Activated CD4-positive, alpha-beta T cell treated with anti-CD3 and anti-CD28 coated beads, Interleukin-10, Interleukin-2, amounts not matched to agents 100 ng/mL and 50 ng/mL, durations not matched to agents 16 hours and 8 hours (primary cell): Measurements from ENCODE around the gene ZNF850.
A peak's percentile ranks its signal among the peaks of the same experiment; 100 is the strongest.

Experiments
- DNase-seq: peaks from one replicate; pipeline ENCODE4 v3.0.0-alpha.2; 2020

The ZNF850 gene

GRCh38 chr19:36687214-36688056, 85.2 kb downstream of the ZNF850 start, which contains the start of gene ZNF567:
ZNF567 (plus strand) TSS chr19:36687612; CDS start chr19:36694868, 7,256 bp downstream.
- DNase-seq: peak; percentile 98

GRCh38 chr19:36686365-36687213, 86.0 kb downstream of the ZNF850 start:
- DNase-seq: no peak

- no peak for DNase-seq
These were observed 86.8 kb downstream of the ZNF850 start for GRCh38 chr19:36685835-36686234.

GRCh38 chr19:36679455-36679854, 93.2 kb downstream of the ZNF850 start:
- no peak for DNase-seq

- DNase-seq: no peak
These were observed 98.4 kb downstream of the ZNF850 start for GRCh38 chr19:36674201-36674600.

GRCh38 chr19:36672368-36672767, 100.2 kb downstream of the ZNF850 start:
- no peak for DNase-seq

GRCh38 chr19:36668646-36669045, 104.0 kb downstream of the ZNF850 start:
- DNase-seq: no peak

GRCh38 chr19:36665832-36666231, 106.8 kb downstream of the ZNF850 start:
- no peak for DNase-seq
